HG02763 (cell line): ENCODE measurements around the gene ARMC5.
"Not testable (repeated sequence)": the region's sequence is repeated elsewhere in the genome, so short reads cannot be mapped to it uniquely, and the experiment has no call there.

Source experiments
- ATAC-seq: cut with Tn5 transposase; IDR thresholded peaks from one replicate; pipeline ENCODE4 v1.9.1; 2021; ENCODE audit warnings: mild to moderate bottlenecking, moderate library complexity; ENCODE audit not compliant: unreplicated experiment

The ARMC5 gene

GRCh38 chr16:31458844-31459686 is at the start of gene ARMC5:
TSS of gene ARMC5 (plus strand) at chr16:31459501. CDS start at chr16:31459525, 24 bp downstream.
- peak; percentile 75 for ATAC-seq

- no peak for ATAC-seq
These were observed 49.2 kb upstream of the ARMC5 start for GRCh38 chr16:31410082-31410481.

- ATAC-seq = no peak
These were observed 48.1 kb upstream of the ARMC5 start for GRCh38 chr16:31411024-31411844.

- ATAC-seq = no peak
These were observed 46.6 kb upstream of the ARMC5 start for GRCh38 chr16:31412750-31413149.

- ATAC-seq = no peak
These were observed 45.9 kb upstream of the ARMC5 start for GRCh38 chr16:31413381-31413780.

- ATAC-seq = no peak
These were observed 45.4 kb upstream of the ARMC5 start for GRCh38 chr16:31413943-31414342.

GRCh38 chr16:31414706-31415105 is 44.6 kb upstream of the ARMC5 start:
- no peak for ATAC-seq

GRCh38 chr16:31416371-31416770 is 42.9 kb upstream of the ARMC5 start:
- ATAC-seq = no peak

GRCh38 chr16:31417036-31417435 is 42.3 kb upstream of the ARMC5 start:
- not testable (repeated sequence) for ATAC-seq

- ATAC-seq = no peak
These were observed 41.4 kb upstream of the ARMC5 start for GRCh38 chr16:31417916-31418315.

GRCh38 chr16:31420037-31420436 is 39.3 kb upstream of the ARMC5 start:
- no peak for ATAC-seq

GRCh38 chr16:31421587-31421986 is 37.7 kb upstream of the ARMC5 start:
- ATAC-seq = no peak

- ATAC-seq = no peak
These were observed 36.1 kb upstream of the ARMC5 start for GRCh38 chr16:31423241-31423640.

GRCh38 chr16:31423801-31424200 is 35.5 kb upstream of the ARMC5 start:
- no peak for ATAC-seq

GRCh38 chr16:31427441-31428278 is 31.6 kb upstream of the ARMC5 start:
- ATAC-seq = no peak

- ATAC-seq = no peak
These were observed 31.1 kb upstream of the ARMC5 start, which contains the start of gene COX6A2 for GRCh38 chr16:31428279-31428597. TSS of gene COX6A2 (minus strand) at chr16:31428360. CDS start at chr16:31428325, 35 bp downstream.

- ATAC-seq = no peak
These were observed 30.6 kb upstream of the ARMC5 start for GRCh38 chr16:31428638-31429247.

GRCh38 chr16:31429314-31429713 is 30.0 kb upstream of the ARMC5 start:
- ATAC-seq = no peak

GRCh38 chr16:31429796-31430195 is 29.5 kb upstream of the ARMC5 start:
- ATAC-seq = no peak

GRCh38 chr16:31430380-31431052 is 28.8 kb upstream of the ARMC5 start:
- ATAC-seq = no peak
